IPS-20b (cell line): ENCODE measurements around the gene RPS6KA2.

Source experiments
- H3K27ac ChIP-seq: one replicate; pipeline ENCODE4 v1.5.1; 2013; ENCODE audit warnings: low read length
- H3K27me3 ChIP-seq: 2 replicates; pipeline ENCODE4 v1.6.1; 2013; ENCODE audit warnings: mild to moderate bottlenecking, low read length, inconsistent platforms; ENCODE audit not compliant: insufficient read depth
- H3K36me3 ChIP-seq: 2 replicates; pipeline ENCODE4 v1.6.1; 2013; ENCODE audit warnings: low read depth, mild to moderate bottlenecking, inconsistent platforms, low read length, moderate library complexity; ENCODE audit not compliant: insufficient read depth
- H3K4me1 ChIP-seq: 2 replicates; pipeline ENCODE4 v1.6.1; 2013; ENCODE audit warnings: mild to moderate bottlenecking, control low read depth, inconsistent platforms, low read length, moderate library complexity; ENCODE audit not compliant: insufficient read depth
- H3K4me3 ChIP-seq: 2 replicates; pipeline ENCODE4 v1.5.1; 2013; ENCODE audit warnings: mild to moderate bottlenecking, low read length, inconsistent platforms
- H3K9ac ChIP-seq: 2 replicates; pipeline ENCODE4 v1.6.1; 2013; ENCODE audit warnings: low read depth, mild to moderate bottlenecking, inconsistent platforms, low read length, moderate library complexity
- H3K9me3 ChIP-seq: 2 replicates; pipeline ENCODE4 v1.6.1; 2013; ENCODE audit warnings: mild to moderate bottlenecking, low read depth, low read length, inconsistent platforms; ENCODE audit not compliant: insufficient read depth

RPS6KA2 gene

GRCh38 chr6:166434336-166434735, 192.7 kb downstream of the RPS6KA2 start:
- Histone ChIP-seq H3K9ac (no peak overlapping the region), H3K27ac (no peak overlapping the region), H3K4me1 (no peaks in the 10 kb centered on the region), H3K4me3 (no peak overlapping the region), H3K27me3 (no peaks in the 10 kb centered on the region), H3K9me3 (no peaks in the 10 kb centered on the region), H3K36me3 (peaks cover 12% of the 10 kb centered on the region; the same call in 1 of the 2 replicates)

DNA sequence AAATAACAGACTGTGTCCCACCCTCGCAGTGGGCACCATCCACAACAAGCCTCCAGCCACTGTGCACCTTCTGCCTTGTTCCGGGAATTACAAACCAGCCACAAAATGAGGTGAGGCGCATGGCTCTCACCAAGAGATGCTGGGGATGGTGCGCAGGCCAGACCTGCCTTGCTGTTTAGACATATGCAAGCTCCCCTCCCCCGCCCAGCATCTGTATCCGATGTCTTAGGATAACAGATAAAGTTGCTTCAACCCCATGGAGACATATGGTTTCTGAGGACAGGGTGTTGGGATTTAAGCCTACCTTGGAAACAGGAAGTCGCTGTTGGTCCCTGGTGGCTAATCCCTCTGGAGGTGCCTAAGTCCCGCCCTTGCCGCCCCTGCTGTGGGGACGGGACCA, 194.0 kb downstream of the RPS6KA2 start:
- no peaks in the 10 kb centered on the region for H3K27me3 ChIP-seq

DNA sequence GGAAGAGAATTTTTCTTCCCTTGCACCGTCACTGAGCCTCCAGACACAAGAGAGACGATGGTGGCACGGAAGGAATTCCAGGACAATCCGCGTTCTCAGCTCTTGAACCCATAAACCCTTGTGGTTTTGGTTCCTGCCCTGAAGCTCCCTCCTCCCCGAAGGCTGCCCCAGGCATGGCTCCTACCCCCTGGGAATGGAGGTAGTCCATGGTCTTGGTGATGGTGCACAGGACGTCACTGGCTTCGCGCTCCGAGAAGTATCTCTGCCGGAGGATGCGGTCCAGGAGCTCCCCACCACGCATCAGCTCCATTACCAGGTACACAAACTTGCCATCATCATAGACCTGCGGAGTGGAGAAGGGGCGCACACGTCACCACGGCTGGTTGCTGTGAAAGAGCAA, 196.8 kb downstream of the RPS6KA2 start:
- no peaks in the 10 kb centered on the region for H3K27me3 ChIP-seq
- no peak overlapping the region for H3K4me3 ChIP-seq
- no peaks in the 10 kb centered on the region for H3K4me1 ChIP-seq
- H3K9ac ChIP-seq, result no peak overlapping the region
- no peak overlapping the region for H3K27ac ChIP-seq
- no peaks in the 10 kb centered on the region for H3K9me3 ChIP-seq
- H3K36me3 ChIP-seq, result peaks cover 12% of the 10 kb centered on the region; the same call in 1 of the 2 replicates

More for the DNA sequence above, 194.0 kb downstream of the RPS6KA2 start:
- H3K9me3 ChIP-seq, result no peaks in the 10 kb centered on the region
- no peak overlapping the region for H3K4me3 ChIP-seq
- peaks cover 12% of the 10 kb centered on the region; the same call in 1 of the 2 replicates for H3K36me3 ChIP-seq
- H3K4me1 ChIP-seq, result no peaks in the 10 kb centered on the region
- no peak overlapping the region for H3K9ac ChIP-seq
- no peak overlapping the region for H3K27ac ChIP-seq

DNA sequence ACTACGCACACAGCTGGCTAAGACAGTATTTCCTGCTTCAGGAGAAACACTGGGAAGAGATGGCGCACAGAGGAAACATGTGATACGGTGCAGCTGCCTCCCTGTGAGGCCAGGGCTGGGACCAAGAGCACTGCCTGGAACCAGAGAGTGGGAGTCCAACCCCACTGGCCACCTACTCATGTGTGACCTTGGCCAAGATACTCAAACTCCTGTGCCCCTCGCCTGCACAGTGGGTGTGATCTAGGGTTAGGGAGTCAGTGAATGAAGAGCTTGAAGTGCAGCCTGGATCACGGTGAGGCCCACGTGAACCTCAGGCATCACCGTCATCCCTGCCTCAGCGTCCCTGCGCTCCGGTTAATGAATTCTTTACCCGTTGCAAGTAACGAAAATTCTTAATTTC, 202.6 kb downstream of the RPS6KA2 start:
- H3K9ac ChIP-seq, result no peak overlapping the region
- H3K36me3 ChIP-seq, result peaks cover 16% of the 10 kb centered on the region; the same call in 1 of the 2 replicates
- no peaks in the 10 kb centered on the region for H3K27me3 ChIP-seq
- H3K4me1 ChIP-seq, result 0 out of 2 replicates have a peak, but pooled peaks cover 2% of the 10 kb centered on the region
- H3K9me3 ChIP-seq, result no peaks in the 10 kb centered on the region
- no peak overlapping the region for H3K27ac ChIP-seq
- no peak overlapping the region for H3K4me3 ChIP-seq

DNA sequence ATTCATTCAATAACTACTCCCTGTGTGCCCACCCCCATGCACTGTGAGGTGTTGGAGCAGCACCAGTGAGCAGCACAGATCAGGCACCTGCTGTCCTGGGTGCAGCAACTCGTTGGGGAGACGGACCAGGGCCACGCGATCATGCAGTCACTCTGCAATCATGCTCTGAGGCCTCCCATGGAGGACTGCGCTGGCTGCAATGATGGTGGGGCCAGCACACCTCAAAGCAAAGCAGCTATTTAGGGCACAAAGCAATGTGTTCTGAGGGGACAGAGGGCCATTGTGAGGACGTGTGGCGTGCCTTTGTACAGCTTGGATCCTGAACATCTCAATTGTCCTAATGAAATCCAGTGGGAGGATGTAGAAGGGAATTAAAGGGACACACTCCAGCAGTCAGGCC, 203.3 kb downstream of the RPS6KA2 start:
- Histone ChIP-seq H3K36me3 (peaks cover 21% of the 10 kb centered on the region; the same call in 1 of the 2 replicates), H3K27ac (no peak overlapping the region), H3K9me3 (no peaks in the 10 kb centered on the region), H3K4me1 (0 out of 2 replicates have a peak, but pooled peaks cover 2% of the 10 kb centered on the region), H3K27me3 (no peaks in the 10 kb centered on the region), H3K9ac (no peak overlapping the region), H3K4me3 (no peak overlapping the region)

DNA sequence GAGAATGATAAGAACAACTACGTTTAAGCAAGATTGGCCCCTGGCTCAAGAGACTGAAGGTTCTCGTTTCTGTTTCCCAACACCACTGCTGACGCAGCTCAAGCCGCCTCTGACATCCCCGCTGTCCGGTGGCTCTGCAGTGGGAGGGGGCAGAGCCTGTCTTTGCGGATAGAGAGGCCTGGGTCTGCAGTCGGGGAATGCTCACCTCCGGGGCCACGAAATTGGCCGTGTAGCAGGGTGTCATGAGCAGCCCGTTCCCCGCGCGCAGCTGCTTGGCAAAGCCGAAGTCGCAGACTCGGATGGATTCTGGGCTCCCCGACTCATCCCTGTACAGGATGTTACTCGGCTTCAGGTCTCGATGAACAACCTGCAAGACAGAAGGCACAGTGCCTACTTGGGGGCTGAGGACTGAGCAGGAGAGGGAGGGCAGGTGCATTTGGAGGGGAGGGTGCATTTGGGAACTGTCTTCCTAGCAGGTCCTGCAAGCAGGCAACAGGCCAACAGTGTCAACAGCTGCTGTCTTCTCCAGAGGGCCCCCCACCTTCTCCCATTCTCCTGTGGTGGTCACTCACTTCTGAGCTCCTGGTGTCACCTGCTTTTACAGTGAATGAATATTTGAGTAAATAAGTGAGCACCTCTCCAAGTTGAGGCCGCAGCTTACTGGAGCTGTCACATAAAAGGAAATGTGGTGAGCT, 203.9 kb downstream of the RPS6KA2 start:
- Histone ChIP-seq H3K4me1 (0 out of 2 replicates have a peak, but pooled peaks cover 2% of the 10 kb centered on the region), H3K9me3 (no peaks in the 10 kb centered on the region), H3K36me3 (peaks cover 21% of the 10 kb centered on the region; the same call in 1 of the 2 replicates), H3K27ac (no peak overlapping the region), H3K9ac (no peak overlapping the region), H3K4me3 (no peak overlapping the region), H3K27me3 (no peaks in the 10 kb centered on the region)

DNA sequence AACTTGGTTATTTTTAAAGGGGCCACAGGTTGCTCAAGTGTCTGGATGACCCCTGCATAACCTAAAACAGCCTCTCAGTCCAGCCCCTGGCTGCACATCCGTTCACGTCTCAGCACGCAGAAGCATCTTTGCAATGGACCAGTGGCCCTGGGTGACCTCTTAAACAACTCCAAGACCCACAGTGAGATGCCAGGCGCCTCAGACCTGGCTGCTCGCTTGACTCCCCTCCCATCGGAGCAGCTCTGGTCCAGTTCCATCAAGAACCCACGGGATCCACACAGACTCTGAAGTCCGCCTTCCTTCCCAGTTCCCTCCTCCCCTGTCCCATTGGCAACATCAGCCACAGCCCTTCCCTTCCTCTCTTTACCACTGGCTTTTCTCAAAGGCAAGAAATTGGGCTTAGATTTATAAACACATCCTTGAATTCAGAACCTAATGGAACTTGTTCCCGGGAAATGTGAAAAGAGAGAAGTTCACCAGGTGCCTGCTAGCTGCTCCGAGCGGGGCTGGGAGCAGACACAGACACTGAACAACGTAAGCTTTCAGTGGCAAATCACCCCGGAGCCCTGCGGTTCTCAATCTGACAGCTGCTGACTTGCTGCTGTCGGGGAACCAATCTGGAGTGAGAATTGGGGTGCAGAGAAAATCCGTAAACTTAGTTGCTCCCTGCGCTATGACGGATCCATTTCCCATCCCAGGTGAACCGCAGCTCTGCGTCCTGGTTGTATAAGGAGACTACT, 204.7 kb downstream of the RPS6KA2 start:
- H3K4me3 ChIP-seq, result no peak overlapping the region
- H3K27me3 ChIP-seq, result no peaks in the 10 kb centered on the region
- H3K36me3 ChIP-seq, result peaks cover 28% of the 10 kb centered on the region; the same call in 1 of the 2 replicates

GRCh38 chr6:166420351-166420750, 206.7 kb downstream of the RPS6KA2 start:
- Histone ChIP-seq H3K27ac (no peak overlapping the region), H3K9me3 (no peaks in the 10 kb centered on the region), H3K36me3 (peaks cover 36% of the 10 kb centered on the region), H3K4me3 (no peak overlapping the region), H3K9ac (no peak overlapping the region), H3K27me3 (no peaks in the 10 kb centered on the region), H3K4me1 (0 out of 2 replicates have a peak, but pooled peaks cover 2% of the 10 kb centered on the region)

More for the DNA sequence above, 204.7 kb downstream of the RPS6KA2 start:
- no peak overlapping the region for H3K27ac ChIP-seq
- H3K9ac ChIP-seq, result no peak overlapping the region
- no peaks in the 10 kb centered on the region for H3K9me3 ChIP-seq
- H3K4me1 ChIP-seq, result 0 out of 2 replicates have a peak, but pooled peaks cover 2% of the 10 kb centered on the region

- H3K9ac ChIP-seq, result no peak overlapping the region
- no peak overlapping the region for H3K4me3 ChIP-seq
- H3K36me3 ChIP-seq, result peaks cover 36% of the 10 kb centered on the region
- no peaks in the 10 kb centered on the region for H3K27me3 ChIP-seq
- H3K4me1 ChIP-seq, result 0 out of 2 replicates have a peak, but pooled peaks cover 2% of the 10 kb centered on the region
- H3K9me3 ChIP-seq, result no peaks in the 10 kb centered on the region
- H3K27ac ChIP-seq, result no peak overlapping the region
These were observed 207.3 kb downstream of the RPS6KA2 start for GRCh38 chr6:166419717-166420116.

- Histone ChIP-seq H3K9ac (no peak overlapping the region), H3K27me3 (no peaks in the 10 kb centered on the region), H3K36me3 (peaks cover 36% of the 10 kb centered on the region), H3K4me3 (no peak overlapping the region), H3K9me3 (no peaks in the 10 kb centered on the region), H3K4me1 (0 out of 2 replicates have a peak, but pooled peaks cover 2% of the 10 kb centered on the region), H3K27ac (no peak overlapping the region)
These were observed 207.8 kb downstream of the RPS6KA2 start for GRCh38 chr6:166419286-166419685.

GRCh38 chr6:166418691-166419143, 208.3 kb downstream of the RPS6KA2 start:
- H3K27ac ChIP-seq, result no peak overlapping the region
- no peaks in the 10 kb centered on the region for H3K27me3 ChIP-seq

More at GRCh38 chr6:166418691-166419143, 208.3 kb downstream of the RPS6KA2 start:
- Histone ChIP-seq H3K9me3 (no peaks in the 10 kb centered on the region), H3K4me3 (no peak overlapping the region), H3K36me3 (peaks cover 37% of the 10 kb centered on the region), H3K4me1 (0 out of 2 replicates have a peak, but pooled peaks cover 2% of the 10 kb centered on the region), H3K9ac (no peak overlapping the region)
